Adrenal gland (tissue), 5 donors: Measurements from ENCODE around the gene KDM4D.

Source experiments
- POLR2A ChIP-seq, 2 donors: fragments of 450-650 bp; IDR thresholded peaks; one replicate each; pipeline ENCODE4 v1.6.1; 2017; ENCODE audit warnings: antibody characterized with exemption in 2 of 2, mild to moderate bottlenecking in 2 of 2, moderate library complexity in 1 of 2
- TF ChIP-seq, protein P1 (sequence below), 6 experiments: fragments of 450-650 bp in 4 of 6; fragments of 200-600 bp in 2 of 6; sonication (generic) in 1 of 6; IDR thresholded peaks; 1 replicate in 5 of 6; 2 replicates in 1 of 6; pipeline versions ENCODE4 v1.5.1 to v1.8.0; 2016 to 2021; ENCODE audit warnings: antibody characterized with exemption in 6 of 6, mild to moderate bottlenecking in 2 of 6, moderate library complexity in 1 of 6
- donor health status: DM: no; HTN: no; CAD: no.

DNA sequence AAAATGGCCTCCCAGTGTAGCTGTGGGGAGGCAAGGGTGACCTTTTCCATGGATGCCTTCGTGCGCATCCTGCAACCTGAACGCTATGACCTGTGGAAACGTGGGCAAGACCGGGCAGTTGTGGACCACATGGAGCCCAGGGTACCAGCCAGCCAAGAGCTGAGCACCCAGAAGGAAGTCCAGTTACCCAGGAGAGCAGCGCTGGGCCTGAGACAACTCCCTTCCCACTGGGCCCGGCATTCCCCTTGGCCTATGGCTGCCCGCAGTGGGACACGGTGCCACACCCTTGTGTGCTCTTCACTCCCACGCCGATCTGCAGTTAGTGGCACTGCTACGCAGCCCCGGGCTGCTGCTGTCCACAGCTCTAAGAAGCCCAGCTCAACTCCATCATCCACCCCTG, 24.8 kb downstream of the KDM4D start:
- TF ChIP-seq, protein P1, sequence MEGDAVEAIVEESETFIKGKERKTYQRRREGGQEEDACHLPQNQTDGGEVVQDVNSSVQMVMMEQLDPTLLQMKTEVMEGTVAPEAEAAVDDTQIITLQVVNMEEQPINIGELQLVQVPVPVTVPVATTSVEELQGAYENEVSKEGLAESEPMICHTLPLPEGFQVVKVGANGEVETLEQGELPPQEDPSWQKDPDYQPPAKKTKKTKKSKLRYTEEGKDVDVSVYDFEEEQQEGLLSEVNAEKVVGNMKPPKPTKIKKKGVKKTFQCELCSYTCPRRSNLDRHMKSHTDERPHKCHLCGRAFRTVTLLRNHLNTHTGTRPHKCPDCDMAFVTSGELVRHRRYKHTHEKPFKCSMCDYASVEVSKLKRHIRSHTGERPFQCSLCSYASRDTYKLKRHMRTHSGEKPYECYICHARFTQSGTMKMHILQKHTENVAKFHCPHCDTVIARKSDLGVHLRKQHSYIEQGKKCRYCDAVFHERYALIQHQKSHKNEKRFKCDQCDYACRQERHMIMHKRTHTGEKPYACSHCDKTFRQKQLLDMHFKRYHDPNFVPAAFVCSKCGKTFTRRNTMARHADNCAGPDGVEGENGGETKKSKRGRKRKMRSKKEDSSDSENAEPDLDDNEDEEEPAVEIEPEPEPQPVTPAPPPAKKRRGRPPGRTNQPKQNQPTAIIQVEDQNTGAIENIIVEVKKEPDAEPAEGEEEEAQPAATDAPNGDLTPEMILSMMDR (IDR thresholded peaks at IDR 0.05), result no peak
- TF ChIP-seq POLR2A (IDR thresholded peaks at IDR 0.05), result no peak
